Inflammatory macrophage treated with lipopolysaccharide for 4 hours (primary cell): ENCODE data around the gene GALK1.
"Not testable (repeated sequence)": the region's sequence is repeated elsewhere in the genome, so short reads cannot be mapped to it uniquely, and the experiment has no call there.

Experiments used
- DNase-seq: peaks from one replicate; pipeline ENCODE4 v3.0.0-alpha.2; 2020

Gene GALK1

DNA sequence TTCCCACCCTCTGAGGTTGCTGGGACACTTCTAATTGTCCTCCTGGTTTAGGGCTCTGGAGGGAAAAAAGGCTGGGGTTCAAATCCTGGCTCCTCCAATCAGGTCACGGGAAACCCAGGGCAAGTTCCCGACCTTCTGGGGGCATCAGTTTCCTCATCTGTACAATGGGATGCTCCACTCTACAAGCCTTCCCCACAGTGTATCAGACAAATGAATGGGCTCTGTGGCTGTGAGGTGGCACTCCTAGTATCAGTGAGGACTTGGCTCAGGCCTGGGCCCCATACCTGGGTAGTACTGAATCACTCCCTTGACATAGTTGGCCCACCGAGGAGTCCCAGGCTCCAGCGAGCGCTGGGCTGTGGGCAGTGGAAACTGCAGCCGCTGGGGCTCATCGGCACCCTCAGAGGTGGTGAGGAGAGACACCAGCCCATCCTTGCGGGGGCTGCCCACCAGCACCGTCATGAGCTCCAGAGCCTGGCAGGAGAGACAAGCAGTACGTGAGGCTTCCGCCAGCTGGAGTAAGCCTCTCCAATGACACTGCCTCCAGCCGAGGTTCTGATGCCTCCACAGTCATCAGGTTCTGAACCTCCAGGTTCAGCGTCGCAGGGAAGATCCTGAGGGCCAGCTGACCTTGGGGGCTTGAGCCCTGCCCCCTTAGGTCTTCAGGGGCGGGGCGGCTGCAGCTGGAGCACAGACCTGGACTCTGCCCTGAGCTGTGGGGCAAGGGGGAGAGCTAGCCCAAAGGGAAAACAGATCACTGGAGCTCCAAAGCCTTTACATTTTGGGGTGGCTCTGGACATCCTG is 1.2 kb downstream of the GALK1 start:
- DNase-seq = no peak

DNA sequence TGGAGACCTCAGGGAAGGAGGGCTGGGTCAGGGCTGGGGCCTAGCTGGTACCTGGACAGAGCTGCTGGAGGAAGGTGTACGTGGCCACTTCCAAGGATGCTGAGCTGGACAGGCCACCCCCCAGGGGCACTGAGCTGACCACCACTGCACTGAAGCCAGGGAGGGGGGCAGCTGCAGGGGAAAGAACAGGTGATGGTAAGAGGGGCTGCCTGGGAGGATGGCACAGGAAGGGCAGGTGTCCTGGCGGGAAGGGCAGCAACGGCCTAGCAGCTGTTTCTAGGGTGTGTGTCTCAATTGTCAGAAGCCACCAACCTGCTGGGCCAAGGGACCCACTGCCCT is 1.8 kb downstream of the GALK1 start:
- no peak for DNase-seq

DNA sequence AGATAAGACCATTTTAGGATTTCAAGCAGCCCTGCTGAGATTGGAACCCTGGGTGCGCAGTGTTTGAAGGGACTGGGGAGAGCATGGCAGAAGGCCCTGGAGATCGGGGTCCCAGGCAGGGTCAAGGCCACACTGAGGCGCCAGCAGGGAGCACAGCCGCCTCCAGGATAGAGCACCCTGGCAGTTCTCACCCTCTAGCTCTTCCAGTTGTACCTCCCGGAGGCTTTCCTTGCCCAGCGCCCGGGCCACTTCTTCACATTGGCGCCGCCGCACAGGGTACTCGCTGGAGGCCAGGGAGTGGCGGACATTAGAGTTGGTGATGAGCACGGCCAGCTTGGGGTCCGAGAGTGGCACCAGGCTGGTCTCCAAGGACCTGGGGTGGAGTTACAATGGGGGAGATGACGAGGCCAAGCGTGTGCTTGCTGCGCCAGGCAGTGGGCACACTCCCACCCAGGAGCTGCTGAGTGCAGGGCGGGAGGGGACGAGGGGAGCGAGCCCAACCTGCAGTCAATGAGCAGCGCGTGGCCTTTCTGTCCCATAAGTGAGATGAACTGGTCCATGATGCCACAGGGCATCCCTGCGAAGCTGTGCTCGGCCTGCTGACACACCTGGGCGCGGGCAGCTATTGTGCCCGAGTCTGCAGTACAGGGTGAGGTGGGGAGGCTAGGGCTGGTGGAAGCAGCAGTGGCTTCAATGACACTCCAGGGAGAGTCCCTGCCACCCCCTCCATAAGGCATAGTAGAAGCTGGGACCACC is 2.3 kb downstream of the GALK1 start:
- no peak for DNase-seq

DNA sequence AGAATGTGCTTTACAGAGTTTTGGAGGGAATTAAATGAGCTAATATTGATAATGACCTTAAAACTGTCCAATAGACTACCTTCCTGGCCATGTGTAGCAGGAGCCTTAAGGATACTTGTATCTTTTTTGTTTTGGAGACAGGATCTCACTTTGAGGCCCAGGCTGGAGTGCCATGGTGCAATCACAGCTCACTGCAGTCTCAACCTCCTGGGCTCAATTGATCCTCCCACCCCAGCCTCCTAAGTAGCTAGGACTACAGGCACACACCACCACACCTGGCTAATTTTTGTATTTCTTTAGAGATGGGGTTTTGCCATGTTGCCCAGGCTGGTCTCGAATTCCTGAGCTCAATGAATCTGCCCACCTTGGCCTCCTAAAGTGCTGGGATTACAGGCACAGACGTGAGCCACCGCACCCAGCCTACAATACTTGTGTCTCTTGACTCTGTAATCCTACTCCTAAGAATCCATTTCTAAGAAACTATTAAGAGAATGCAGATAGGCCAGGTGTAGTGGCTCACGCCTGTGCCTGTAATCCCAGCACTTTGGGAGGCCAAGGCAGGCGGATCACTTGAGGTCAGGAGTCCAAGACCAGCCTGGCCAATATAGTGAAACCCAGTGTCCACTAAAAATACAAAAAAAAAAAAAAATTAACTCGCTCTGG is 4.9 kb downstream of the GALK1 start:
- not testable (repeated sequence) for DNase-seq

DNA sequence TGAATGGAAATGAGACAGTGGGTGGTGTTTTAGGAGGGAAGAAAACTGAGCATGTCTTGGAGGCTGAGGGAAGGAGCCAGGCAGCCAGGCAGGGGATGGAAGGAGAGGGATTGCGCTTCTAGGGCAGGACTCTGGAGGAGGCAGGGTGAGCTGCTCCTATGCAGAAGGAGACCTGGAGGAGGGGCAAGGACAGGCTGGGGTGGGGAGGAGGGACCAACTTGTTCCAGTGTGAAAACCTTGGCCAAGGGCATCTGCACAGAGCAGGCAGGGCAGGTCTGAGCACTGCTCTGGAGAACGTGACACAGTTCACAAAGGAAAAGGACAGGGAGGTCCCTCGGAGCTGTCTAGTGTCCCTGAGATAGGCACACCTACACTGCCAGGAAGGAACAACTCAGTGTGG is 5.5 kb downstream of the GALK1 start:
- no peak for DNase-seq

DNA sequence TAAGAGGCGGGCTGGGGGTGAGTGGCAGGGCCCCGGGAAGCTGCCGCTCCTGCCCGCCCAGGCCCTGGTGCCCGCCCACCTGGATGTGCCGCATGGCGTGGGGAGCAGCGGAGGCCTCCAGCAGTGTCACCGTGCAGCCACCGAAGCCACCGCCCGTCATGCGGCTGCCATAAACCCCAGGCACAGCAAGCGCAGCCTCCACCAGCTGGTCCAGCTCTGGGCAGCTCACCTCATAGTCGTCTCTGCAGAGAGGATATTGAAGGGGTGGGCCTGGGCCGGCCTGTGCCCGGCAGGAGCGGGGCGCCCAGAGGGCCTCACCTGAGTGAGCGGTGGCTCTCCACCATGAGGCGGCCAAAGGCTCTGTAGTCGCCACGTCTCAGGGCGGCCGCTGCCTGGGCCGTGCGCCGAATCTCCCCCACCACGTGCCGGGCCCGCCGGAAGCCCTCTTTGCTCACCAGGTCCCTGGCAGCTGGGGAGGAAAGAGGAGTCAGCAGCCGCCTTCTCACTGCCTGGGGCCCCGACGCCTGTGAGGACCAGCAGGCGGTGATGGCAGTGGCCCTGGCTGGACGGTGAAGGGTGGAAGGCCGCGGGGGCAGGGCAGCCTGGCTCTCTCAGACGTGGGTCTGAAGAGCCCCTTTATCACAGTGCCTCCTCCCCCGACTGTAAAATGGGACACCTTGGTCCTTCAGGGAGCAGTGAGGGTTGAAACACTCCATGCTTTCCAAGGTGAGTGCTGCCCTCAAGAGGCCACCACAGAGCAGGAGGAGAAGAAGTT is 6.7 kb downstream of the GALK1 start:
- no peak for DNase-seq

DNA sequence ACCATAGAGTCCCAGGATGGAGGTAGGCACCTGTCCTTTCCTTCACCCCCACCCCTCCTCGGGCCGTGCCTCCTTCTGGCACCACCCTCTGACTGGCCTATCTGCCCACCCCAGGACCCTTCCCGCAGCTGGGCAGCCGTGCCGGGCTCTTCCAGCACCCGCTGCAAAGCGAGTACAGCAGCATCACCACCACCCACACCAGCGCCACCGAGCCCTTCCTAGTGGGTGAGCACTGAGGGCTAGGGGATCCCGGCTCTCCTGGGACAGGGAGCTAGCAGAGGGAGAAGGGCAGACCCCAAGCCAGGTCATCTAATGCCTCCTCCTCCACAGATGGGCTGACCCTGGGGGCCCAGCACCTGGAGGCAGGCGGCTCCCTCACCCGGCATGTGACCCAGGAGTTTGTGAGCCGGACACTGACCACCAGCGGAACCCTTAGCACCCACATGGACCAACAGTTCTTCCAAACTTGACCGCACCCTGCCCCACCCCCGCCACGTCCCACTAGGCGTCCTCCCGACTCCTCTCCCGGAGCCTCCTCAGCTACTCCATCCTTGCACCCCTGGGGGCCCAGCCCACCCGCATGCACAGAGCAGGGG is 7.8 kb downstream of the GALK1 start:
- no peak for DNase-seq

DNA sequence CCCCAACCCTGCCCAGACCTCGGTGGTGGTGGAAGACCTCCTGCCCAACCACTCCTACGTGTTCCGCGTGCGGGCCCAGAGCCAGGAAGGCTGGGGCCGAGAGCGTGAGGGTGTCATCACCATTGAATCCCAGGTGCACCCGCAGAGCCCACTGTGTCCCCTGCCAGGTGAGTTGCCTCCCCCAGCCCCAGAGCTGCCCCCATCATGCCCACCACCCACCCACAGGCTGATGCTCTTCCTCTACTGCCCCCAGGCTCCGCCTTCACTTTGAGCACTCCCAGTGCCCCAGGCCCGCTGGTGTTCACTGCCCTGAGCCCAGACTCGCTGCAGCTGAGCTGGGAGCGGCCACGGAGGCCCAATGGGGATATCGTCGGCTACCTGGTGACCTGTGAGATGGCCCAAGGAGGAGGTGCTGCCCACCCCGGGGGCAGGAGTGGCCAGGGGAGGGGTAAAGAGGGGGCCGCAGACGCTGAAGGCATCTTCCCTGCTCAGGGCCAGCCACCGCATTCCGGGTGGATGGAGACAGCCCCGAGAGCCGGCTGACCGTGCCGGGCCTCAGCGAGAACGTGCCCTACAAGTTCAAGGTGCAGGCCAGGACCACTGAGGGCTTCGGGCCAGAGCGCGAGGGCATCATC is 8.4 kb downstream of the GALK1 start:
- DNase-seq = no peak

DNA sequence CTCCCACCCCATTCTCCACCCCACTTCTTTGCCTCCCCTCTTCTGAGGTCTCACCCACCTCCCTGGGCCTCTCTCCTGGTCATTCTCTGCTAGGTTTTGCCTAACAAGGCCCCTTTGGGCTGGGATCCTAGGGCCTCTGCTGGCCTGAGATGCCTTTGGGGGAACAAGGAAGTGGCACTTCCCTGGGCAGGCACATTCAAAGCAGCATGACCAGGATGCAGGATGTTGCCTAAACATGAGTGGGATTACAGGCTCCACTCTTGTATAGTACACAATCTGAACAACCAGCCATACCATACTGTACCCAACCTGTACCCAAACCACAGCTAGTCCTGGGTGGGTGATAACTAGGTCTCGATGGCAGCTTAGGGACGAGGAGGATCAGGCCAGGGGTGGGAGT is 9.0 kb downstream of the GALK1 start:
- DNase-seq = peak; percentile 79

DNA sequence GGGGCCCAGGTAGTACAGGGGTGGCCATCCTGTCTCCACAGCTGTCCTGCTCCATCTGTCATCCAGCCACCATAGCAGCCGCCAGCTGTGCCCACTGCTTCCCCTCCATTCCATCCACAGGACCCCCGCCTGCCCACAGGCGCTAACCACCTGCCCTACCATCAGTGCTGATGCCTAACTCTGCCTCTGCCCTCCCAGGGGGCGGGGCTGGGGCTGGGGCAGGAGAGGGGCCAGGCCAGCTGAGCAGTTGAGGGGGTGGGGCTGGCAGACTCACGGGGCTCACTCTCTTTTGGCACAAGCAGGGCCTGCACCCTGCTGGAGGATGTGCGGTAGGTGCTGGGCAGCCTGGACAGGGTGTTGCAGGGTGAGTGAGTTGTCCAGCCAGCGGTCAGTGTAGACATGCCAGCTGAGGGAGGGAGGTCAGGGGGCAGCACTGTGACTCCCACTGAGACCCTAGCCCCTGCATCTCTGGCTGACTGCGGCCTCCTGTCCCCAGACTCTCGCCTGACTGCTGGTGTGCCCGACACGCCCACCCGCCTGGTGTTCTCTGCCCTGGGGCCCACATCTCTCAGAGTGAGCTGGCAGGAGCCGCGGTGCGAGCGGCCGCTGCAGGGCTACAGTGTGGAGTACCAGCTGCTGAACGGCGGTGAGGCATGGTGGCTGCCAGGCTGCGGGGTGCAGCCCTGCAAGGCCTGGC is 9.6 kb downstream of the GALK1 start:
- DNase-seq = no peak

DNA sequence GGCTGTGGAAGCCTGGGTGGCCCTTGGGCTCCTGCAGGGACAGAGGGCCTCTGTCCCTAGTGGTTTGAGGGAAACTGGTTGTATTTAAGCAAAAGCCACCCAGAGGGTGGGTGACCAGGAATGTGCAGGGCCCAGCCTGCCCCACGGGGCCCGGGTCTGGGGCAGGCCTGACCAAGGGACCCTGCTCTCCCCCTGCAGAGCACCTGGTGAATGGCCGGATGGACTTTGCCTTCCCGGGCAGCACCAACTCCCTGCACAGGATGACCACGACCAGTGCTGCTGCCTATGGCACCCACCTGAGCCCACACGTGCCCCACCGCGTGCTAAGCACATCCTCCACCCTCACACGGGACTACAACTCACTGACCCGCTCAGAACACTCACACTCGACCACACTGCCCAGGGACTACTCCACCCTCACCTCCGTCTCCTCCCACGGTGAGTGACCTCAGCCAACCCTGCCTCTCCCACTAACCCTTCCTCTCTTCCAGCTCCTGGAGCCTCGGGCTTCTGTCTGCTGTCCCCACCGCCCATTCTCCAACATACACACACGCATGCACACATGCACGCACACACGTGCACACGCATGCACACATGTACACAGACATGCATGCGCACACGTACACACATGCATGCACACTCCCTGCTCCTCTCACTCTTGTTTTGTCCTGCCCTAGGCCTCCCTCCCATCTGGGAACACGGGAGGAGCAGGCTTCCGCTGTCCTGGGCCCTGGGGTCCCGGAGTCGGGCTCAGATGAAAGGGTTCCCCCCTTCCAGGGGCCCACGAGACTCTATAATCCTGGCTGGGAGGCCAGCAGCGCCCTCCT is 10.4 kb downstream of the GALK1 start:
- DNase-seq = peak; percentile 37

DNA sequence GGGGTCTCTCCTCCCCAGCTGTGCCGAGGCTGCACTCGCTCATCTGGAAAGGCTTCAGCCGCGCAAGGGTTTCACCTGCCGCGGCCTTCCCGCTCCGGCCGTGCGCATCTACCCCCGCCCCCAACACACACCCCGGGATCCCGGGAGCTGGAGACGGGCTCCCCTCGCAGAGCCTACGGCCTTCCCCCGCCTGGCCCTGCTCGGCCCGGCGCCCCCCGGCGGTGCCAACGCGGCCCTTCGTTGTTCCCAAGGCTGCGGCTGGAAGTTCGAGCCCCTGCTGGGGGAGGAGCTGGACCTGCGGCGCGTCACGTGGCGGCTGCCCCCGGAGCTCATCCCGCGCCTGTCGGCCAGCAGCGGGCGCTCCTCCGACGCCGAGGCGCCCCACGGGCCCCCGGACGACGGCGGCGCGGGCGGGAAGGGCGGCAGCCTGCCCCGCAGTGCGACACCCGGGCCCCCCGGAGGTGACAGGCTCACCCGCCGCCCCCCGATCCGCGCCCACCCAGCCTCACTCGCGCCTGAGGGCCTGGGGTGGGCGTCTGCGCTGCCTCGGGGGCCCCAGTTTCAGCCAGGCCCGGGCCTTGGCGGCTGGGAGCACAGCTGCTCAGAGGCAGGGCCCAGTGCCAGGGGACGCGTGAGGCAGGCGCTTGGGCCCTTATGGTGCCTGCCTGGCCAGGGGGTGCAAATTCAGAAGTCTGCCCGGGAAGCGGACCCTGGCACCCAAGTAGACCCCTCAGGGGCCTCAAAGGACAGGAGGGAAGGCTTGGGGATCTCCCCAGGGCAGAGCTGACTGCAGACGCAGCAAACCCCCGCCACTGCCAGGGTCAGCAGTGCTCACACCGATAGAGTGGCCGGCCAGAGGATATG is 11.2 kb downstream of the GALK1 start:
- peak; percentile 64 for DNase-seq

DNA sequence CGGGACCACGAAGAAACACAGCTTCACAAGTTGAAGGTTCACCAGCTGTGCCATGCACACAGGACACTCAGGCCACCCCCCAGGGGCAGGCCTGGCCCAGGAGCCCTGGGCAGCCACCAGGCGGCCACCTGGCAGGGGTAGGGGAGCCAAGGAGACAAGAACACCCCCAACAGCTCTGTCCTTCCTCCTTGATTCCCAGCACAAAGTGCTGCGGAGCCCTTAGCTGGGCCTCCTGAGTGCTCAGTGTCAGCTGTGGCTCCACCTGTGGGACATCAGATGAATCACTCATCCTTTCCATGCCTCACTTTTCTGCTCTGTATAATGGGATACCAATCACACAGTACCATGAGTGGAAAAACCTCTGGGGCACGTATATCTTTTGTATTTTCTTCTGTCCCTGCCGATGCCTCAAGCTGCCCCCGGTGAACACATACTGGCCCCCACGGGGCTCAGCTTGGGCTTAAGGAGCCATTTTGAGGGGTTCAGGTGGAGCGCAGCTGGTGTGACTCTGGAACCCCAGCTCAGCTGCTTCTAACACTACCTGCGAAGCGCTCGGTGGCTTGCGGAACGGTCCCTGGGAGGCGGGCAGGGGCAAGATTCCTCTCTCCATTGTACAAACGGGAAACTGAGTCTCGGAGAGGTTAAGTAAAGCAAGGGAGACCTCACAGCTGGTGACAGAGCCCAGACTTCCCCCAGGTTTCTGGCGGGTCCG is 12.0 kb downstream of the GALK1 start:
- DNase-seq = no peak

DNA sequence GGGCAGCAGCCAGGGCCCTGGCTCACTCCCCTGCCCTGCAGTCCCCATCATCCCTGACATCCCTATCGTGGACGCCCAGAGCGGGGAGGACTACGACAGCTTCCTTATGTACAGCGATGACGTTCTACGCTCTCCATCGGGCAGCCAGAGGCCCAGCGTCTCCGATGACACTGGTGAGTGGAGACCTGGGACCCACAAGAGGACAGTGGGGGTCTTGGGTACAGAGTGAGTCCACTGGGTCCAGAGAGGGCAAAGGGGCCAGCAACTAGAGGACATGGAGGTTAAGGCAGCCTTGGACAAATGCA is 12.6 kb downstream of the GALK1 start:
- no peak for DNase-seq

DNA sequence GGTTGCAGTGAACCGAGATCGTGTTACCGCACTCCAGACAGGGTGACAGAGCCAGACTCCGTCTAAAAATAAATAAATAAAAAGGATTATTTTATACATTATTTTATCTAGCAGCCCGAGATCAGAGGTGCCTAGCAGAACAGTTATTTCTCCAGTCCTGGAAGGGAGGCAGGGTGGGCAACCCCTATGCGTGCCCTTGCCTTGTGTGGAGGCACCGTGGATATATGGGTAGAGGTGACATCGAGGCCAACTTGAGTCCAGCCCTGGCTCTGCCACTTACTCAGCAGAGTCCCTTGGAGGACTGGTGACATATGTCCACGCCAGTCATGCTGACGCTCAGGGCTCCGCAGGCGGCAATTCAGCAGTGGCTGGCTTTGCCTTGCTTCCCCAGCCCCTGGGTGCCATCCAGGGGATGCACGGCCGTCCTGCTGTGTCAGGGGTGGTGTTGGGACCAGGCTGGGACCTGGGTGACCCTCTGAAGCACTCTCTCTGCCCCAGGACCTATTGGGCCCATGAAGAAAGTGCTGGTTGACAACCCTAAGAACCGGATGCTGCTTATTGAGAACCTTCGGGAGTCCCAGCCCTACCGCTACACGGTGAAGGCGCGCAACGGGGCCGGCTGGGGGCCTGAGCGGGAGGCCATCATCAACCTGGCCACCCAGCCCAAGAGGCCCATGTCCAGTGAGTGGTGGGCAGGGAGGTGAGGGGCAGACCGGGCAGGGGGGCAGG is 13.2 kb downstream of the GALK1 start:
- DNase-seq = no peak

DNA sequence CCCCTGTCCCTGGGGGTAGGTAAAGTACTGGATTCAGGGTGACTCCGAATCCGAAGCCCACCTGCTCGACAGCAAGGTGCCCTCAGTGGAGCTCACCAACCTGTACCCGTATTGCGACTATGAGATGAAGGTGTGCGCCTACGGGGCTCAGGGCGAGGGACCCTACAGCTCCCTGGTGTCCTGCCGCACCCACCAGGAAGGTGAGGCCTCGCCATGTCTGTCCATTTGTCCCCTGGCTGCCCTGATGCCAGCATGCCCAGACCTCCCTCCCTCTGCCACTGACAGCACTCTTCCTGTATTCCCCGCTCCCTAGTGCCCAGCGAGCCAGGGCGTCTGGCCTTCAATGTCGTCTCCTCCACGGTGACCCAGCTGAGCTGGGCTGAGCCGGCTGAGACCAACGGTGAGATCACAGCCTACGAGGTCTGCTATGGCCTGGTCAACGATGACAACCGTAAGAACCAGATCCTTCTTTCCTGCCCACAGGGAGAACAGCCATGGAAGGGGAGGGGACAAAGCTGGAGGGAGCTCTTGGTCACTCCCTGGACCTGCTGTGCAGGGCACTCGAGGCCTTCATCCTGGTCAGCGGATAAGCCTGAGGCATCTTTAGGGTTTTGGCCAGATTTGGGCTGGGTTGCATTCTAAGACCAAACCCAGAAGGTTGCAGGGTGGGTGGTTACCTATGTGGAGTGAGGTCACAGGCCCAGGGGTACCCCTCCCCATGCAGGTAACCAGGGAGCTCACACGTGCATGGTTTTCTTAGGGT is 14.2 kb downstream of the GALK1 start:
- no peak for DNase-seq

DNA sequence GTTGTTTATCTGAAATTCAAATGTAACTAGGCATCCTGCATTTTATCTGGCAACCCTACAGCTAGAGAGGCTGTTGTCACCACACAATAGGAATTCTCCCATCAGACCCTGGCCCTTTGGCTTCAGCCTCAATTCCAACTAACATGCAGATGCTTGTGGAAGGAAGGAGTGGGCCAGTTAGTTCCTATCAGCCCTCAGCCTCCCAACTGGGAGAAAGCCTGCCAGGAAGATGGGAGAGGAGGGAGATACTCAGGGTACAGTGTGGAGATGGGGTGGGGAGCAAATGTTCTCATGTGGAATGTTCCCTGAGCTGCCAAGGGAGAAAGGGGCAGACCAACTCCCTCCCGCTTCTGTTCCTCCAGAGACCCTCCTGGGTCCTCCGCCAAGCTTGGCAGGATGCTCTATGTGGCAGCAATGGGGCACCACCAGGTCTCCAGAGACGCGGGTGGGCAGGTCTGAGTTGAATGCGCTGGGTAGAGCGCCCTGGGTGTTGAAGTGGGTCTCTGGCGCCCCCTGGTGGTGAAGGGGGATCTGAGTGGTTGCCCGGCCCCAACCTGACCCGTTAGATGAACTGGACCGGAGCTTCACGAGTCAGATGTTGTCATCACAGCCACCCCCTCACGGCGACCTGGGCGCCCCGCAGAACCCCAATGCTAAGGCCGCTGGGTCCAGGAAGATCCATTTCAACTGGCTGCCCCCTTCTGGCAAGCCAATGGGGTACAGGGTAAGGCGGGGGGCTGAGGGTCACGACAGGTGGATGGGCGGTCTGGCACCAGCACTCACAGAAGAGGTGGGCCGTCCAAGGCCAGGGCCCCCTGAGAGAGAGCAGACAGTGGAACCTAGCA is 15.2 kb downstream of the GALK1 start:
- DNase-seq = peak; percentile 78
